AG04450 (cell line): ENCODE data around the gene TRIM34. TPM values are rescaled to one million over a fixed set of nuclear protein-coding genes. Genes with fewer than 3 reads are reported as not detected.

Experiments
- CTCF ChIA-PET: fragments of 300-600, 350-600 bp; formaldehyde crosslinking; extraction: SDS; loops from one replicate; lab custom pipeline; 2022; ENCODE audit warnings: antibody characterized with exemption, inconsistent platforms; lab: Charles Lee
- POLR2A ChIA-PET: fragments of 350-600 bp; formaldehyde crosslinking; extraction: SDS; loops from one replicate; lab custom pipeline; 2021; ENCODE audit warnings: antibody characterized with exemption, inconsistent platforms; lab: Yijun Ruan, JAX
- DNase-seq: peaks from one replicate; pipeline ENCODE4 v3.0.0-alpha.2; 2011; ENCODE audit warnings: low read depth, low spot score
- H3K27ac ChIP-seq: one replicate; pipeline ENCODE4 v1.5.1; 2012; ENCODE audit warnings: low read depth, low read length, control low read depth
- H3K27me3 ChIP-seq: one replicate; pipeline ENCODE4 v1.6.0; 2012; ENCODE audit warnings: low read length; ENCODE audit not compliant: control insufficient read depth, insufficient read depth
- H3K4me3 ChIP-seq: 2 replicates; pipeline ENCODE4 v1.5.1; 2011; ENCODE audit warnings: mild to moderate bottlenecking, low read depth, low read length, control low read depth
- H3K9me3 ChIP-seq: 2 replicates; pipeline ENCODE4 v1.5.1; 2012; ENCODE audit warnings: low read length; ENCODE audit not compliant: control insufficient read depth, insufficient read depth
- polyA plus RNA-seq: library from polyadenylated mRNA; depleted of rRNA; stranded (reverse); fragments of >200 nt; gene quantifications from 2 replicates; pipeline ENCODE4 v1.2.3, GENCODE V29; 2011
- TF ChIP-seq, protein P1 (sequence below): IDR thresholded peaks from 2 replicates; pipeline ENCODE4 v1.5.1; 2011; ENCODE audit warnings: low read depth, low read length, control low read depth, inconsistent platforms

Gene TRIM34
- polyA plus RNA-seq, 1 experiment = 18.3 TPM

GRCh38 chr11:5625281-5625680 lies 480 bp downstream of the TRIM34 start:
- H3K27me3 ChIP-seq = no peaks in the 10 kb centered on the region
- no peaks in the 10 kb centered on the region for H3K9me3 ChIP-seq
- POLR2A ChIA-PET = no interaction called here
- no peak overlapping the region for H3K27ac ChIP-seq
- CTCF ChIA-PET = interaction anchor here (1.7 kb wide), 1 partner anchor 59 kb away, joined by 5 read pairs; no protein-coding TSS in a partner anchor
- TF ChIP-seq, protein P1, sequence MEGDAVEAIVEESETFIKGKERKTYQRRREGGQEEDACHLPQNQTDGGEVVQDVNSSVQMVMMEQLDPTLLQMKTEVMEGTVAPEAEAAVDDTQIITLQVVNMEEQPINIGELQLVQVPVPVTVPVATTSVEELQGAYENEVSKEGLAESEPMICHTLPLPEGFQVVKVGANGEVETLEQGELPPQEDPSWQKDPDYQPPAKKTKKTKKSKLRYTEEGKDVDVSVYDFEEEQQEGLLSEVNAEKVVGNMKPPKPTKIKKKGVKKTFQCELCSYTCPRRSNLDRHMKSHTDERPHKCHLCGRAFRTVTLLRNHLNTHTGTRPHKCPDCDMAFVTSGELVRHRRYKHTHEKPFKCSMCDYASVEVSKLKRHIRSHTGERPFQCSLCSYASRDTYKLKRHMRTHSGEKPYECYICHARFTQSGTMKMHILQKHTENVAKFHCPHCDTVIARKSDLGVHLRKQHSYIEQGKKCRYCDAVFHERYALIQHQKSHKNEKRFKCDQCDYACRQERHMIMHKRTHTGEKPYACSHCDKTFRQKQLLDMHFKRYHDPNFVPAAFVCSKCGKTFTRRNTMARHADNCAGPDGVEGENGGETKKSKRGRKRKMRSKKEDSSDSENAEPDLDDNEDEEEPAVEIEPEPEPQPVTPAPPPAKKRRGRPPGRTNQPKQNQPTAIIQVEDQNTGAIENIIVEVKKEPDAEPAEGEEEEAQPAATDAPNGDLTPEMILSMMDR = no peak
- peak overlapping the region; percentile 70 for H3K4me3 ChIP-seq
- no peak for DNase-seq

- H3K27ac ChIP-seq = no peak overlapping the region
- ChIA-PET CTCF (no interaction called here), POLR2A (no interaction called here)
- H3K4me3 ChIP-seq = no peak overlapping the region
- TF ChIP-seq, protein P1 = no peak
- H3K27me3 ChIP-seq = no peaks in the 10 kb centered on the region
- no peak for DNase-seq
- H3K9me3 ChIP-seq = no peaks in the 10 kb centered on the region
Observed at GRCh38 chr11:5626196-5626595, 1.4 kb downstream of the TRIM34 start.

- ChIA-PET CTCF (no interaction called here), POLR2A (no interaction called here)
- Histone ChIP-seq H3K4me3 (no peak overlapping the region), H3K9me3 (no peaks in the 10 kb centered on the region), H3K27ac (no peak overlapping the region), H3K27me3 (no peaks in the 10 kb centered on the region)
- DNase-seq = no peak
- TF ChIP-seq, protein P1 = no peak
Observed at GRCh38 chr11:5631417-5631816, 6.6 kb downstream of the TRIM34 start.

DNA sequence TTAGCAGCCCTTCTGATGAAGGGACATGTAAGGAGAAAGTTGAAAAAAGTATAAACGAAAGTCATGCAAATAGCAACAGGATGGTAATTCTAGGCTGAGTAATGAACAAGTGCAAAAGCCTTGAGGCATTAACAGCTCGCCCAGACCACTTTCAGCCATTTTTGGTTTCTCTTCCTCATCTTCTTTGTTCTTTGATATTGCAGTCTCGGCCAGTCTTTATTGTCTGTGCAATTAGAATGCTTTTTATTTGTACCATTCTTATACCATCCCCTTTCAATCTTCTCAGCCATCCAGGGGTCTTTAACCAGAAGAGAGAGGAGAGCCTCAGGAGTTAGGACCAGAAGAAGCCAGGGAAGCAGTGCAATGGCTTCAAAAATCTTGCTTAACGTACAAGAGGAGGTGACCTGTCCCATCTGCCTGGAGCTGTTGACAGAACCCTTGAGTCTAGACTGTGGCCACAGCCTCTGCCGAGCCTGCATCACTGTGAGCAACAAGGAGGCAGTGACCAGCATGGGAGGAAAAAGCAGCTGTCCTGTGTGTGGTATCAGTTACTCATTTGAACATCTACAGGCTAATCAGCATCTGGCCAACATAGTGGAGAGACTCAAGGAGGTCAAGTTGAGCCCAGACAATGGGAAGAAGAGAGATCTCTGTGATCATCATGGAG lies 7.3 kb downstream of the TRIM34 start:
- POLR2A ChIA-PET = no interaction called here
- H3K9me3 ChIP-seq = no peaks in the 10 kb centered on the region
- H3K4me3 ChIP-seq = no peak overlapping the region
- H3K27me3 ChIP-seq = no peaks in the 10 kb centered on the region
- TF ChIP-seq, protein P1 = no peak
- CTCF ChIA-PET = no interaction called here
- no peak overlapping the region for H3K27ac ChIP-seq
- no peak for DNase-seq

- TF ChIP-seq, protein P1 = no peak
- H3K27ac ChIP-seq = no peak overlapping the region
- no peak overlapping the region for H3K4me3 ChIP-seq
- no peak for DNase-seq
- H3K9me3 ChIP-seq = no peaks in the 10 kb centered on the region
- POLR2A ChIA-PET = no interaction called here
- no peaks in the 10 kb centered on the region for H3K27me3 ChIP-seq
- CTCF ChIA-PET = interaction anchor here (0.6 to 0.7 kb wide), 2 partner anchors 15 to 1013 kb away, joined by 3 to 5 read pairs; no protein-coding TSS in a partner anchor
Observed at GRCh38 chr11:5639953-5640352, 15.2 kb downstream of the TRIM34 start.
